SW480 (cell line): ENCODE results near the gene C1orf53.
A peak's percentile ranks its signal among the peaks of the same experiment; 100 is the strongest.

Experiments
- DNase-seq: peaks from one replicate; pipeline ENCODE4 v3.0.0-alpha.2; 2016; ENCODE audit warnings: low spot score

Gene C1orf53

GRCh38 chr1:197907846-197908616, 5.6 kb downstream of the C1orf53 start:
- no peak for DNase-seq

GRCh38 chr1:197908716-197909220, 6.3 kb downstream of the C1orf53 start:
- DNase-seq, result no peak

GRCh38 chr1:197909384-197909783, 7.0 kb downstream of the C1orf53 start:
- no peak for DNase-seq

GRCh38 chr1:197910120-197910991, 7.9 kb downstream of the C1orf53 start:
- no peak for DNase-seq

- no peak for DNase-seq
Observed at GRCh38 chr1:197911111-197911856, 8.9 kb downstream of the C1orf53 start.

- DNase-seq, result peak; percentile 23
Observed at GRCh38 chr1:197911857-197912696, 9.6 kb downstream of the C1orf53 start.

- DNase-seq, result no peak
Observed at GRCh38 chr1:197912739-197913494, 10.5 kb downstream of the C1orf53 start.

GRCh38 chr1:197913495-197914276, 11.3 kb downstream of the C1orf53 start:
- DNase-seq, result no peak

- DNase-seq, result no peak
Observed at GRCh38 chr1:197914510-197914909, 12.1 kb downstream of the C1orf53 start.

- no peak for DNase-seq
Observed at GRCh38 chr1:197915260-197915861, 12.9 kb downstream of the C1orf53 start.

GRCh38 chr1:197915862-197916499, 13.6 kb downstream of the C1orf53 start:
- peak; percentile 86 for DNase-seq

- no peak for DNase-seq
Observed at GRCh38 chr1:197916500-197916983, 14.1 kb downstream of the C1orf53 start.

- DNase-seq, result no peak
Observed at GRCh38 chr1:197917805-197918651, 15.6 kb downstream of the C1orf53 start.

GRCh38 chr1:197918807-197919345, 16.4 kb downstream of the C1orf53 start:
- DNase-seq, result no peak

GRCh38 chr1:197919346-197920066, 17.1 kb downstream of the C1orf53 start:
- DNase-seq, result no peak

GRCh38 chr1:197920067-197920396, 17.6 kb downstream of the C1orf53 start:
- no peak for DNase-seq
